OCI-LY3 (cell line): ENCODE measurements around the gene TNS1.

Source experiments
- CTCF ChIP-seq: fragments of 200-600, 300-600 bp; sonication (generic); IDR thresholded peaks from 2 replicates; pipeline ENCODE4 v1.5.1; 2014; ENCODE audit warnings: antibody characterized with exemption, low read length, low read depth
- EZH2phosphoT487 ChIP-seq: fragments of 200-600 bp; shearing (Covaris generic); IDR thresholded peaks from 2 replicates; pipeline ENCODE4 v1.6.1; 2018; ENCODE audit warnings: antibody characterized with exemption, mixed run types, low read depth

GRCh38 chr2:217998926-217999594, 3.7 kb downstream of the TNS1 start:
- no peak for TF ChIP-seq EZH2phosphoT487
- TF ChIP-seq CTCF, result no peak
